Head of caudate nucleus (tissue), 42 donors: ENCODE data around the gene HOXD3.
A peak's percentile ranks its signal among the peaks of the same experiment; 100 is the strongest.

Experiments
- DNase-seq, 42 donors: peaks; one replicate each; pipeline versions ENCODE4 v3.0.0 to v3.0.0-alpha.2; 2020 to 2021; ENCODE audit warnings: mixed read lengths in 7 of 42
- intact Hi-C: fragments of 100-400 bp; cut with DNase I; formaldehyde crosslinking; loops from one replicate; pipeline ENCODE4 v1.15.0; 2022

The HOXD3 gene

DNA sequence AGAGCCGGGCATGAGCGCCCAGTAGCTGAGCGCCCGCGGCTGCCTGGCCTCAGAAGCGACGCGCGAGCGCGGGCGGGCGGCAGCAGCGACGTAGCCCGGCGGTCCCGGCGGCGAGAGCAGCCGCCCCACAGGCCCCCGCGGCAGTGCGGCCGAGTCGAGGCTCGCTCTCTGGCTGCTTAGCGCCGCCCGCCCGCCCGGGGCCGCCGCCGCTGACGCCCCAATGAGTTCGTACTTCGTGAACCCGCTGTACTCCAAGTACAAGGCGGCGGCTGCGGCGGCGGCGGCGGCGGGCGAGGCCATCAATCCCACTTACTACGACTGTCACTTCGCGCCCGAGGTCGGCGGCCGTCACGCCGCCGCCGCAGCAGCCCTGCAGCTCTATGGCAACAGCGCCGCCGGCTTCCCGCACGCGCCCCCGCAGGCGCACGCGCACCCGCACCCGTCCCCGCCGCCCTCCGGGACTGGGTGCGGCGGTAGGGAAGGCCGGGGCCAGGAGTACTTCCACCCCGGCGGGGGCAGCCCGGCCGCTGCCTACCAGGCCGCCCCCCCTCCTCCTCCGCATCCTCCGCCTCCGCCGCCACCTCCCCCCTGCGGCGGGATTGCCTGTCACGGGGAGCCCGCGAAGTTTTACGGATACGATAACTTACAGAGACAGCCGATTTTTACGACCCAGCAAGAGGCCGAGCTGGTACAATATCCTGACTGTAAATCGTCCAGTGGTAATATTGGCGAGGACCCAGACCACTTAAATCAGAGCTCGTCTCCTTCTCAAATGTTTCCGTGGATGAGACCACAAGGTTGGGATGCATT, 26.8 kb upstream of the HOXD3 start:
- intact Hi-C loops = no loop called here
- DNase-seq = no peak

DNA sequence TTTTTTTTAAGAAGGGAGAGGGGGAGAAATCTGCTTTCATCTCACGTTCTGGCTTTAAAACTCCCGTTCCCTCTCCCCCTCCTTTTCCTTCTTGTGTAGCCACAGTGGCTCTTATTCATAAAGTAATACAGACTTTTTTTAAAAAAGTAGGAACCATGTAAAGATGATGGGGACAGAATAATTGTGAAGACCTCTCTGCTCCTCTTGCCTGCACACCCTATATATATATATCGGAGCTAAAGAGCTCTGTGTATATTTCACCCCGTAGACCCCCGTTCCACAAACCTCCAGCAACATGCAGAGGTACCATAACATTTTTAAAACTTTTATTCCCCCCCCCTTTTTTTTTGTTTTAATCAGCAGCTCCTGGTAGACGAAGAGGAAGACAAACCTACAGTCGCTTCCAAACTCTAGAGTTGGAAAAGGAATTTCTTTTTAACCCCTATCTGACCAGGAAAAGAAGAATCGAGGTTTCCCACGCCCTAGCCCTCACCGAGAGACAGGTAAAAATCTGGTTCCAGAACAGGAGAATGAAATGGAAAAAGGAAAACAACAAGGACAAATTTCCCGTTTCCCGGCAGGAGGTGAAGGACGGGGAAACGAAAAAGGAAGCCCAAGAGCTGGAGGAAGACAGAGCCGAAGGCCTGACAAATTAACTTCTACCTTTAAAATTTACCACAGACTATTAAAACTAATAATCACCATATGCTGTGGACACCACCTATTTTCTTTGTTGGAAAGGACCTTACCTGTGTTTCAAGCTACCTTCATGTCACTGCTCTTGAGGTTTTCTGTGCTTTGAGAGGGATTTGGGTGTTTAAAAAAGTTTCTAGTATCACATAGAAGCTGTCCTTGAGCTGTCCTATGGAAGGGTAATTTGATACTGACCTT, 25.9 kb upstream of the HOXD3 start:
- no peak for DNase-seq
- intact Hi-C loops = no loop called here

DNA sequence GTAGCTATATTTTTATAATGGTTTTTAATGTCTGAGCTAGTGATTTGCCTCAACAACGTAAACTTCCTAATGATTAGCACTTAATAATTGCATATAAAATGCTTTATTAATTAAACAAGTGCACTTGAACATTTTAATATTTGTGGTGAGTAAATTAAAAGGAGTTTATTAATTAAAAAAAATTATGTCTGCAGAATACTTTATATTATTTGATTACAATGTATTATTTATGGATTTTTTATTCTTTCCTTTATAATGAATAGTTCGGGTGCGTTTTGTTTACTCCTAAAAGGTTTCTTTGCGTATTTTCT, 25.3 kb upstream of the HOXD3 start:
- intact Hi-C loops = no loop called here
- no peak for DNase-seq

DNA sequence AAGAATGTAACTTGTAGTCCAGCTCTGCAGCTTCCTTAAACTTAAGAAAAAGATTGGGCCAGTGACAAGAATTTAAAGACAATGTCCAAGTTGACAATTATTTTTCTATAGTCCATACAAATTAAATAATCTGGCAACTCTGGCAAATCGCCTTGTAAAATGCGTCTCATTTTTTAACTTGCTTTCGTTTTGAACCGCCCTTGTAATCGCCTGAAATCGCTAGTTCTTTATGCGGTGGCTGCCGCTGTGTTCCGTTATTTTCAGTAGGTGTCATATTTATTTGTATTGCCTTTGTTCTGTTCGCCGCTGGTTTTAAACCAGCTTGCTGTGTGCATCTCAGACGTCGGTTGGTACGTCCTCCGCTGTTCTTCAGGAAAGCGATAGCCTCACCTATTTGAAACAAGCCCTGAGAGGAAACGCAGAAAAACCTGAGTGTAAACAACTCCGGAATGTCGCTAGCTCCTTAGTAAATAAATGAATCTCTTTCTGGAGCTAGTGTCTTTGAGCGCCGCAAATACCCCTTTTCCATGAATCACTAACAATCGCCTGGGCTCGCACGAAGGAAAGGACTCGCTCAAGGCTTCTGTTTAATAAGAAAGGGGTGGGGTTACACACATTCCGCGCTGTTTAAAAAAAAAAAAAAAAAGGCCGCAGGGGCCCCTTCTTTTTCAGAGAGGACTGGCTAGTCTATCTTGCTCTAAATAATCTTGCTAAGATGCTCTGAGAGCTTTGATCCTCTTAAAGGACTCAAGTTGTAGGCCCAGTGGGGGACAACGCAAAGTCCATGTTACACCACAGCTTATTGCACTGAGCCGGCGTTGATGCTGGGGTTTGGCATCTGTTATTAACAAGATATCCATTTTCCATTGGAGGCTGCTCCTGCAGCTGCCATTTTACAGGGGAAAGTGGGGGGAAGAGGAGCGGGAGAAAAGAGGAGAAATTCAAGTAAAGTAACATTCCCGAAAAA, 24.6 kb upstream of the HOXD3 start:
- no peak for DNase-seq
- intact Hi-C loops = no loop called here

DNA sequence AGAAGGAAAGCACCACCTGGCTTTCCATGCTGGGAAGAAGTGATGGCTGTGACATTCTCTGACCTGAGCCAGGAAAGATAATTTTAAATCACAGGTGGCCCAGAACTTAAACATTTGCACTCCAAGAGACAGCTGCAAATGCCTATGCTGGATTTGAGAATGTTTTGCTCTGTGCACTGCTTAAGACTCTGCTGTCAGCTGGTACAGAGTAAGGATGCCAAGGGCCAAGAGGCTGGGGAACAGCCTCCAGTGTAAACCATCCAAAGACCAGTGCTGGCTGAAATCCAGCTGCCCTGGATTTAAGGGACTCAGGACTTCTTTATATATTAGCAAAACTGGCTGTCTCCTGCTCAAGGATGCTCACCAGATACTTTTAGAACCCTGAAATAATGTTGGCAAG, 23.7 kb upstream of the HOXD3 start:
- intact Hi-C loops = no loop called here
- DNase-seq = no peak

DNA sequence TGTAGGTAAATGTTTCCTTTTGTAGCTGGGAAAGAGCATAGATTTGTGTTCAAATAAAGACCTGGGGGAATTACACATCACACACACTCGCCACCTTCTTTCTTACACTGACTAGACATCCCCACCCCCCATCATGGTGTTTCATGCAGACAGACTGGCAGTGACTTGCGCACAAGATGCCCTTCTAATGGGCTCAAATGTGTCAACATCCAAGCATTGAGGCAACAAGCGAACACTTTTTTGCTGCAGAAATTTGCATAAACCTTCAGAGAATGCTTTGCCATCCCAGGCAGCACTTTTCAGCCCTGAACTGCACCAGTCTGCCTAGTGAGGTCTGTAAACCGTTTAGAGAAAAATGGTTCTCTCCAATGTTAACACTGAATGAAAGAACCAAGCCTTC, 23.1 kb upstream of the HOXD3 start:
- intact Hi-C loops = no loop called here
- no peak for DNase-seq

DNA sequence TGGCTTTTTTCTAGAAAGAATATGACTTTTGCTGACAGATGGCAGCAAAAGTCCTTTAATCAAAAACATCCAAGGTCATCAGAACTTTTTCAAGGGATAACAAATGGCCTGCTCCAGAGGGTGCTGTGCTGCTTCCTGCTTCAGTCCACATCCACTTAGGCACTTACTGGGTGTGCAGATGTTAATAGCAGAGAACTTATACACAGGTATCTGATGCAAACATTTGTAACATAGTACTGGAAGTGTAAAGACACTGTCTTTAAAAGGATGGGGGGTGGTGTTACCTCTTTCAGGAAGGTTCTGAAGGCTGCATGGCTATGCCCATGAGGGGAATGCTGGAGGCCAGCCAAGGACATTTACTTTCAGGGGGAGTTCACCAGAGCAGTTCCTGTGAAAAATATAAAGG, 22.1 kb upstream of the HOXD3 start:
- intact Hi-C loops = loop anchor here (5.0 kb wide), 1 partner anchor 422 kb away; no protein-coding TSS in a partner anchor

DNA sequence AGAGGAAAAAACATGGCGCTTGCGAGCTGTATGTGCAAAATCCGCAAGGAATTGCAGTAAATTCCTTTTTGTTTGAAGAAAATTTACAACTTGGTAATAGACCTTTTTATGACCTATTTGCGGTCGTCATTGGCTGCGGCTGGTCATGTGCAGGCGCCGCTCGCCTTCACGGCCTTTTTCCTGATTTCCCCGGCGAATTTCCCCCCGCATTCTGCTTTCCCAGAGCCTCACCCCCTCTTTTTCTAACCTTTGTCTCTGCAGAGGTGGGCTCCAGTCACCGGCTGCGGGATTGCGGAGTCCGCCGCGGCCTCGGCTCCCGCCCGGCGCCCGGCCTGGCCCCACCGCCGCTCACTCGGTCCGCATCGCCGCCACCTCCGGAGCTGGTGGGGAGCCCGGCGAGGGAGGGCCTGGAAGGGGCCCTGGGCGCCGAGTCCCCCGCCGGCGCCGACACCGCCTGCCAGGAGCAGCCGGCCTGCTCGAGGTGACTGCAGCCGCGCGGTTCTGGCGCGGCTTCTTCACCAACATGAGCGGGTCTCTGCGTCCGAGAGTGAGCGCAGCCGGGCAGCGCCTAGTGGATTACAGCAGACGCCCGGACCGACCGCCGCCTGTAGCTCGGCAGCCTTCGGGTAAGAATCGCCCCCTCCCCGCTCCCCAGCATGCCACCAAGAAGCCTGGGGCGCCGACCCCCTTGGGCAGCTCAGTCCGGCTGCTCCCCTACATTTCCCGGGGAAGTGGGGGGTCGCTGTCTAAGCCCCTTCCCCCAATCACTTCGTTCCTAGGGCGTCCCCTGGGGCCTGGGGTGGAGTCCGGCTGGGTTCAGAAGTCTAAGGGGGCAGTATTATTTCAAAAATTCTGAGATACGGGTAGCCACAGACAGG, 20.5 kb upstream of the HOXD3 start:
- peak in 1 of 42 donors; percentile 19 for DNase-seq
- intact Hi-C loops = loop anchor here (5.0 kb wide), 1 partner anchor 421 kb away; no protein-coding TSS in a partner anchor

More for the DNA sequence above, 22.1 kb upstream of the HOXD3 start:
- DNase-seq = no peak

DNA sequence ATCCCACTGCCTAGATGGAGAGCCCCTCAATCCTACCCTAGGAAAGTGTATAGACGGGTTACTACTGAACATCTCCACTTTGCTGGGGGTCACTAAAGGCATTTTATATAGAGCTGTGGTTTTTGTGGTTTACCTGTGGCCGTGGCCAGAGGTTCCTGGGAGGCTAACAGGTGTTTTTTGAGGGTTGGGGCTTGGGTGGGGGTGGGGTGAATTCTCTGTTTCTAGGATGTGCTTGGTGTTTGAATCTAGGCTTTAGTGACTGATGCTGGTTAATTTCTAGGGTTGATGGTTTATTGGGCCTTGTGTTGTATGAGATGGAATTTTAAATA, 19.9 kb upstream of the HOXD3 start:
- DNase-seq = no peak
- intact Hi-C loops = loop anchor here (5.0 kb wide), 1 partner anchor 420 kb away; no protein-coding TSS in a partner anchor

DNA sequence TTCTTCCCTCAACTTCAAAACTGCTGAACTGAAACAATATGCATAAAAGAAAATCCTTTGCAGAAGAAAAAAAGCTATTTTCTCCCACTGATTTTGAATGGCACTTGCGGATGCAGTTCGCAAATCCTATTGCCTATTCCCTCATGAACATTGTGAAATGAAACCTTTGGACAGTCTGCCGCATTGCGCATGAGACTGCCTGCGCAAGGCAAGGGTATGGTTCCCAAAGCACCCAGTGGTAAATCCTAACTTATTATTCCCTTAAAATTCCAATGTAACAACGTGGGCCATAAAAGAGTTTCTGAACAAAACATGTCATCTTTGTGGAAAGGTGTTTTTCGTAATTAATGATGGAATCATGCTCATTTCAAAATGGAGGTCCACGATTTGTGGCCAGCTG, 19.2 kb upstream of the HOXD3 start:
- DNase-seq = no peak

DNA sequence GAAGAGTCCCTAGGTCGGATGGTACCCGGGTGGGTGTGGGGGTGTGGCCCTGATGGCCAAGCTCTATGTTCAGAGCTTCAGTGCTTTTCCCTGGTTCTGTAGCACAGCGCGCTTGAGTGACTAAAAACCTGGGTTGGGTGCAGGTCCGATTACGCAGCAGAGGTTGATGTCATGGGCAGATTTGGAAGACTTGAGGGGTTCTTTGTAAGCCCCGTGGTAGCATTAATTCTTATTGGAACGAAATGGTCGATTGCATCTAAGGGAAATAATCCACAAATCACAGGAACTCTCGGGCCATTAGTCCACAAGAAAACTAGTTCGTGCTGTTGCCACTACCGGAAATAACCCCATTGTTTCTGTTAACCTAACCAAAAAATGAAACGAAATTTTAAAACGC, 18.6 kb upstream of the HOXD3 start:
- intact Hi-C loops = loop anchor here (5.0 kb wide), 1 partner anchor 419 kb away; no protein-coding TSS in a partner anchor
- no peak for DNase-seq

More for the DNA sequence above, 19.2 kb upstream of the HOXD3 start:
- intact Hi-C loops = loop anchor here (5.0 kb wide), 1 partner anchor 419 kb away; no protein-coding TSS in a partner anchor

DNA sequence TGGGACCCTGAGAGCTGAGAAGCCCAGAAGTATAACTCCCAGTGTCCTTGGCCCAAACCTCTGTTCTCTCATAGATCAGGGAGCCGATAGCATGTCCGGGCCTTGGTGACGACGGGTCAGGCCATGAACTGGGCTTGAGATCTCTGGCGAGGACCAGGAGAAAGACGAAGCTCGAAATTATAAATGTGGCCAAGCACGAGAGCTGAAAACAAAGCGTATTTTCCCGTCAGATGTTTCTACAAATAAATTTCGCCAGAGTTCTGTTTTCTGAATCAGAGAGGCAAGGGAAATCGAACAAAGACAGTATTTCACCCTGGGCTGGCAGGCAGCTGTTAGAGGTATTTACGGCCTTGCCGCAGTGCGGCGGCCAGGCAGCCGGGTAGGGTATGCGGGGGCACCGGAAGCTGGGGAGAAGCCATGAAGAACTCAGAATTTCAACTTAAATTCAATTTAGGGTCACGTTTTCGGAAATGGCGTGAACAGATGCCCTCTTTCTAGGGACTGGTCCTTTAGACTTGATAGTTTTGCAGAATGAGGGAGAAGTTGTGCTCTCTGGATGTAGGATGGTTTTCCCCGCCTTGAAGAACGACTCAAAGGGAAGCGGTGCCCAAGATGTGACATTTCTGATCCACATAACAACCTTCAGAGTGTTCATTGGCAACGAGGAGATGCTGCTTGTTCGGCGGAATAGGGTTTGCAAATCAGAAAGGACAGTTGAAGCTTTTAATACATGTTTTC, 18.0 kb upstream of the HOXD3 start:
- peak in 1 of 42 donors; percentile 12 for DNase-seq
- intact Hi-C loops = loop anchor here (5.0 kb wide), 1 partner anchor 418 kb away; no protein-coding TSS in a partner anchor

DNA sequence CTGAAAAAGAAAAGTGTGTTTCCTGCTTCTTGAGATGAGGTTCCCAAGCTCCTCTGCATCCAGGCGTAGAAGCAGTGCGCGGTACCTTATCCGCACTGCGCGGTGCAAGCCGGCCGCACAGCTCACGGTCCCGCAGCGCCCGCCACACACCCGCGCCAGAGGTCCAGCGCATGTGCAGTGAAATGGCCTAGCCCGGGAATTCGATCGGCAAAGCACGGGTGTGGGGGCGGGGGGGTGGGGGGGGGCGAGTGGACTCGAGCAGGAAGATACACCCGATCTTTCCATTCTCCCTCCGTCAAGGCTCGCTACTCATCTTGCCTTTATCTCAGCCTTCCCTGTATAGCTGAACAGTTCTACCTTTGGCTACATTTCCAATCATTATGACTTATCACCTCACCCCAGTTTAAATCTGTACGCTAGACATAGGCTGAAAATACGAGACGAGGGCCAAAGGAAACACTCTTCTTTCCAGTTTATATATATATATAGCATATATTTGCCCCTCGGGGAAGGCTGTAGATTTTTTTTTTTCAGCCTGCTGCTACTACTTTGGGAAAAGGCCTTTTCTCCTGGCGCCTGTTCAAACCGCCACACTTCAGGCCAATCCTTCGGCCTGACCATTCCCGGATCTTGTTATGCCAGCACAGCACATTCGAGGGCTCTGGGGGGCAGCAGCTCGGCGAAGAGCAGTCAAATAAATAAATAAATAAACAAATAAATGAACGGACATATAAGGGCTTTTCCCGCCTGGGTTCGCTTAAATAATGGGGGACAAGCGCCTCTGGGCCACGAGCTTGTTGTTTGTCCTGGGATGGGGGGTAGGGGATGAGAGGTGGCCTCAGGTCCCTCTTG, 17.2 kb upstream of the HOXD3 start:
- peak in 1 of 42 donors; percentile 32 for DNase-seq
- intact Hi-C loops = loop anchor here (5.0 to 10.0 kb wide), 4 partner anchors 317 to 1005 kb away; no protein-coding TSS in a partner anchor

DNA sequence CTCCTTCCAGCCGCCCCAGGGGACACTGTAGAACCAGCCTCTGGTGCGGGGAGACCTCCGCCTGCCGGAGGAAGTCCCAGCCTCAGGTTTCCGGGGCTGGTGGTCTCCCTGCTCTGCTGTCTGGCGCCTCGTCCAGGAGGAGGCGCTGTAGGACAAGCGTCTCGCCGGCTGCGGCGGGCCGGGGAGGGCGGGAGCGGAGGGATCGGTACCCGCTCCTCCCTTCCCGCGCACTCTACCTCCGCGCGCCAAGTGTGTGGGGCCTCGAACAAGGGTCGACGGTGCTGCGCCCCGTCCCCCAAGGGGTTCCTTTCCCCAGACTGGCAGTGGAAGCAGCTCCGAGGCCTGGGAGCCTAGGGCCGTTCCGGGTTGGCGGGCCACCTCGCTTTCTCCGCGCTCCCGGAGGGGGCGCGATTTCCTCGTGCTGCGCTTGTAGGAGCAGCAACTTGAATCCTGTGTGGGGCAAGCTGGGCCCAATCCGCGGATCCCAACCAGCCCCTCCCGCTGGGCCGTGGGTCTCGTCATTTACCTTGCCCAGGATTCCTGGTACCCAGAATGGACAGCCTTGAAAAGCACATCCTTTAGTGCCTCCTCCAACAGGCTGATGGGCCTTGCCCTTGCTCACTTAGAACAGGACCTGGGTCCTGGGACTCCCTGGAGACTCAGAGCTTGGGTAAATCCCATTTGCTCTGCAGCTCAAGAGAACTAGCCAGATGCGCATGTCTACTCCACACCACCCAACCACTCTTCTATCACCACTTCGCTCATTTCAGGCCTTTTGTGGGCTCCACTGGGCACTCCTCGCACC, 16.4 kb upstream of the HOXD3 start:
- peak; percentile 22 to 85 (median 68) for DNase-seq
- intact Hi-C loops = loop anchor here (5.0 to 10.0 kb wide), 3 partner anchors 317 to 1004 kb away; no protein-coding TSS in a partner anchor

DNA sequence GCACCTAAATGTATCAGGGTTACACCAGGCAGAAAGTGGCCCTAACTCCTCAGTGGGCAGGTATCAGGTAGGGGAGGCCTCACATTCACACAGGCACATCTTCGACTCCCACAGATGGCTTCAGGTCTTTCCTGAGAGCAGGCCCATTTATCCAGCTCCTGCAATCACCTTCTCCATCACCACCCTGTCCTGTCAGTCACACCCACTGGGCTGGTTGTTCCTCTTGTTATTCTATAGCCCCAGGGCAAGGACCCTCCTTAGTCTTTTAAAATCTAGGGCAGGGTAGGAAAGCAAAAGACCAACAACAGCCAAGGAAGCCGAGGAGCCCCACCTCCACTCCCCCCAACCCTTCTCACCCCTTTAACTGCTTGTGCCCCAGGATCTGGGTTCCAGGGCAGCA, 14.8 kb upstream of the HOXD3 start:
- intact Hi-C loops = loop anchor here (5.0 to 10.0 kb wide), 3 partner anchors 315 to 1003 kb away; no protein-coding TSS in a partner anchor
- DNase-seq = no peak
